SK-N-MC (cell line): Measurements from ENCODE around the gene ZNF385B.

Experiments
- EZH2 ChIP-seq: fragments of 200-600 bp; sonication (generic); IDR thresholded peaks from one replicate; pipeline ENCODE4 v1.6.1; 2017; ENCODE audit warnings: antibody characterized with exemption
- FOXP2 ChIP-seq: optimal IDR thresholded peaks from 2 replicates; pipeline ENCODE3; 2011; ENCODE audit warnings: mild to moderate bottlenecking, moderate library complexity; ENCODE audit not compliant: insufficient read depth; ENCODE audit errors: extremely low read length, control extremely low read depth
- POLR2AphosphoS5 ChIP-seq: IDR thresholded peaks from 2 replicates; pipeline ENCODE4 v1.6.1; 2012; ENCODE audit warnings: mild to moderate bottlenecking, low read depth, low read length, borderline replicate concordance

DNA sequence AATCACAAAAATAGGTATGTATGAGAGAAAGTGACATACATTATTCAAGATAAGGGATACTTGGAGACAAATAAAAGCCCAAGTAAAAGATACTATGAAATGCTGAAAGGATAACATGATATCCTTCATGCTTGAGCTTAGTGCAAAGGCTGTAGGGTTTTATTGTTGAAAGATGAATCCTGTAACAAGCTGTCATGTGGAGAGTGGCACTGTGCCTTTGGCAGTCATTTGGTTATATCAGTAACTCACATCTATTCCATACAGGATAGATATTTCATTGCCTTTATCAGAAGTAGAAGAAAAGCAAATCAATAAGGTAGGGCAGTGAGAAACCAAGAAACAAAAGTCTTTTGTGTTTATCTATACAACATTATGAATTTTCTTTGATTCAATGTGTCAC, 211.0 kb downstream of the ZNF385B start:
- TF ChIP-seq EZH2 (no peak), POLR2AphosphoS5 (no peak), FOXP2 (no peak)
